HPDE6-E6E7 (cell line): ENCODE data around the gene SLC8A1.

Experiments used
- DNase-seq: peaks from one replicate; pipeline ENCODE4 v3.0.0; 2011; ENCODE audit warnings: missing footprints; ENCODE audit errors: extremely low spot score

The SLC8A1 gene

DNA sequence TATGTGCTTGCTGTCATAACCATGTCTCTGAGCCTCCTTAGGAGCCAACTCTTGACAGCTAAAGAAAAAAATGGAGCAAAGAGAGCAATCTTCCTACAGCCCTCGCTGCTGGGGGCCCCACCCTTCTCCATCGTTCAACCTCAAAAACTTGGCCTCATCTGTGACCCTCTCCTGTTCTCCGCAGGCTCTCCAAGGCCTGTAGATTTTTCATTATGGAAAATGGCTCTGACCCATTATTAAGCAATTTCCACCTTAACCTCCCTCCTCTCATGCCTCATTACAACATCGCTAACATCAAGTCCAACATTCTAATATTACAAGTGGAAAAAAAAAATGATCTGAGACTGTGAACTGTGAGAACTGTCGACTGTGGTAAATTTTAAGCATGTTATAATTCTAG lies 98.7 kb downstream of the SLC8A1 start:
- DNase-seq = no peak

DNA sequence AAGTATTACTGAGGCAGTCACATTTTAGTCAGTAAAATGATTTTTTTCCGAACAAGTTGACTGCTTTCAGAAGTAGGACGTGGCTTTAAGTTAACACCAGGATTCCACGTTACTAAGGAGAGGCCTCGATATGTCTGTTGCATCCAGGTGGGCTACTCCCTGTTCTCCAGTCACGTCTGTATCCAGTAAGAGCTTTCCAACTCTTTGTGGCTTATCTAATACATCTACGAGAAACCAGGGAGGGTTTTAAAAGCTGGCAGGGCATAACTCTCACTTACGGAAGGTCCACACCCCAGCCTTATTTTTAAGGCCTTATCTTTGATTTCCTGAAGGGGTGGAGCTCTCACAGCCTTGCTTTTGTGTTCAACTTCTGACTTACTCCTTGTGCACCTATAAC lies 99.2 kb downstream of the SLC8A1 start:
- no peak for DNase-seq

DNA sequence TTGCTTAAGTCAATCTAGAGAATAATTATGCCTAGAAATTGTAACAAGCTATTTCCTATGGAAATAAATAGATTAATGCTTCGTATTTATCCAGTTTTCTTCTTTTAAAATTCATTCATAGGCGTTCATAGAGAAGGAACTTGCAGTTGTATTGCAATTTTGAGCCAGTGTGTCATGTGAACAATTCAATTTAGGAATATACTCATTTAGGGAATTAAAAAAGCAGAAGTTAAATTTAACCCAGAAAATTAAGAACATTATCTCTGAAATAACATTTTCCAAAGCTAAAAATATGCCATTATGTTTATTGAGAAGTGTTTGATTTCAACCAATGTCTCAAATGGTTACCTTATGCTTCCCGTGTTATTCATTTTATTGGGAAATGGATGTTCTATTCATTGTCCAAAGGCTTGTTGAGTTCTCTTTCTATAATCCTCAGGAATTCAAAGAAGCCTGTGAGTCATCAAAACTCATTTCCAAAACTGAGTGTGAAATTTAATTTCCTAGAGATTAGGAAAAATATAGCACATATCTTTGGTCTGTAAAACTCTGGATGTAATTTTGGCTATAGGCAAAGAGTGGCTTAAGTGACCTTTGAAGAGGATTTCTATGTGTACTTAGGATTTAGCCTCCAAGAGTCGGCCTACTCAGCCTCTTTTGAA lies 99.7 kb downstream of the SLC8A1 start:
- no peak for DNase-seq

DNA sequence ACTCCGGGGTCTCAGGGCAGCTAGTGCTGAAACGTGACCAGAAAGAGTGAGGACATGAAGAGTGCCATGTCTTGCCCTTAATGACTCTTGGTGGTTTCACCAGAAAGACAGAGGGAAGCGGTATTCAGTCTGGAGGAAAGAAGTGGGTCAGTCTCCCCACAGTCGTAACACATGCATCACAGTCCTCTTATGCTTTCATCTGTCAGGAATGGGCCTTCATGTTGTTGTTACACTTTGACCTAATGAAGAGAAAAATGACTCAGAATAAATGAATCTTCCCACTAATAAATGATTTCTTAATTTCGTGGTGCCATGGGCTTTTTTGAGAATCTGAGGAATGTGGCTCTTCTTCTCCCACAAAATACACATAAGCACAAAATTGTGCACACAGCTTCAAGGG lies 103.2 kb downstream of the SLC8A1 start:
- no peak for DNase-seq

DNA sequence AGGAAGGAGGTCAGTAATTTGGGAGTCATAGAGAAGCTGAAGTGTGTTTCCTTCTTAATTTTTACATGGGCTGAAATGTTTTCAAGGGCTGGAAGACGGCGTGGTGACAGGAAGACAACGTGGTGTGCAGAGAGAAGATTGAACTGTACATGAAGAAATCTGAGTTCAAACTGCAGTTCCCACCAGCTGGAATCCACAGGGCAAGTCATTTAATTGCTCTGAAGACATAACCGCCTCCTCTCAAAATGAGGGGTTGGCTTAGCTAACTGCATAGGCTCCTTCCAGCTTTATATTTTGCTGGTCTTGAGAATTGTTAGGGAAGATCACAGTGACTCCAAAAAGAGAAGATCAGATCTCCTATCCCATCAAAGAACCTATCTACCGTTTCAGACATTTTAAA lies 103.9 kb downstream of the SLC8A1 start:
- no peak for DNase-seq

DNA sequence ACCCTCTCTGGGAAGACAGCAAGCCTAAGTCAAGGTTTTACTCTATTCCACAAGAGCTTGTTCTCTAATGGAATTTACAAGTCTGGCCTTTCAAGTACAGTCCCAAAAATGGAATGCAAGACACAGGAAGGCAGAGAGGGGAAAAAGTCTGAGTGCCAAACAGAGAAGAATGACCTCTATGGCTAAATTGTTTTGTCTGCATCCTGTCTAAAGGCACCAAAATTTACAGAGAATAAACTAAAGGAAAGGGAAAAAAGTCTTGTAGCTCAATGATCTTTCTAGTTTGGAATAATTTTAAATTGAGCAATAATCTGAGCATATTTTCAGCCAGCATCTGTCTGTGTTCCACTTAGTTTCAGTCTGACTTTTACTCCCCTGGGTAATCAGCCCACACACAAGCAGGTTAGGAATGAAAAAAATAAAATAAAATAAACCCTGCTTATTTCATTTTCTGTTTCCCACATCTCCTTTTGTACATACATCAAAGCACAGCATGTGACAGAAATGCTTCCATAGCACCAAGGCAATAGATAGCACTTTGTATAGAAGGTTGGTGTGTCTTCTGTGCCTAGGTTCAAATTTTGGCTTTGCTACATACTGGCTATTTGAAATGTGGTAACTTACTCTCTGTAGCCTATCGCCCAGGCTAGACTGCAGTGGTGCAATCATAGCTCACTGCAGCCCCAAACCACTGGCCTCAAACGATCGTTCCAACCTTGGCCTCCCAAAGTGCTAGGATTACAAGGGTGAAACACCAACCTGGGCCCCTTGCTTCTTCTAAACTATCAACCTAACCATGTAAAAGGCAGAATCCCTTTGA lies 105.1 kb downstream of the SLC8A1 start:
- no peak for DNase-seq

DNA sequence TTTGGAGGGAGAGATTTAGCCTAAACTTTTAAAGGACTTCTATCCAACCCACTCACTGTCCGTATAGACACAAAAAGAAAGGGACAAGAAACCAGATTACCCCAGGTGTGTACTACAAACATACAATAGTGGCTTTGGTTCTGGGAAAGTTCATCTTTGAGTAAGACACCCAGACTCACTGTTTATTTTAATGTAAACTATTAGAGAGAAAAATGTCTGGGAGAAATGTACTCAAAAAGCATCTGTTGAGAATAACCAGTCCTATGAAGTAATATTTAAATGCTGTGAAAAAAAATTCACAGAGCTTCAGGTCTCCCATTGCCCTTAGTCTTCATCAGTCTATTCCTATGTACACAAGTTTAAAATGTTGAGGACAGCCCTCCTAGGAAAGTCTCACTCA lies 107.5 kb downstream of the SLC8A1 start:
- DNase-seq = no peak

DNA sequence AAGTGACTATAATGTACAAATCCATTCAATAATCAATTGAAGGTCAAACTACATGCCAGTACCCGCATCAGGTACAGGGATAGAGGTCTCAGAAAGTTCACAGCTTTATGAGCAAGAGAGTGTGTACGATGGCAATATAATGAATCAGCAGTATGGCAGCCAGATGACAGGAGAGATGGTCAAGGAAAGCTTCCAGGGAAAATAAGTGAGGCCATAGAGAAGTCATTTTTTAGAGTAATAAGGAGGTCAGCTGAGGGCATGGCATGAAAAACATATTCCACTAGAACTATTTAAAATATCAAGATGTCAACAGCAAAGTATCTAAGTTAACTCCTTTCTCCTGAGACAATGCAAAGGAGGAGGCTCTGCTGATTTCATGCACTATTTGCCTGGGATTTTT lies 108.0 kb downstream of the SLC8A1 start:
- no peak for DNase-seq

DNA sequence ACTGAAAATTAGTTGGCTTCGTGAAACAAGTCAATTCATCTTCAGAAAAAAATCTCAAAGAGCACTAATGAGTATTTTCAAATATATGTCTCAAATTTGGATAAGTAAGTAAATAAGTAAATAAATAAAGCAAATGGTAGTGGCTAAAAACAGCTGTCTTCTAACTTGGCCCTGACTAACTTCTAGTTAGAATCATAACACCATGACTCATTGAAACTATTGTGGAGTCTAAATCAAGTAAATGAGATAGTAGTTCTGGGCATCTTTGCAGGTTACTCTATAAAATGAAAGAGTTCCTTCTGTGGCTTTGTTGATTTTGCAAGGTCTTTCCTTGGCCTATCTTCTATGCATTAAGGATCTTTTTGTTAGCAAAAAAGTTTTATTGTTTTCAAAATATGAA lies 110.7 kb downstream of the SLC8A1 start:
- DNase-seq = no peak

DNA sequence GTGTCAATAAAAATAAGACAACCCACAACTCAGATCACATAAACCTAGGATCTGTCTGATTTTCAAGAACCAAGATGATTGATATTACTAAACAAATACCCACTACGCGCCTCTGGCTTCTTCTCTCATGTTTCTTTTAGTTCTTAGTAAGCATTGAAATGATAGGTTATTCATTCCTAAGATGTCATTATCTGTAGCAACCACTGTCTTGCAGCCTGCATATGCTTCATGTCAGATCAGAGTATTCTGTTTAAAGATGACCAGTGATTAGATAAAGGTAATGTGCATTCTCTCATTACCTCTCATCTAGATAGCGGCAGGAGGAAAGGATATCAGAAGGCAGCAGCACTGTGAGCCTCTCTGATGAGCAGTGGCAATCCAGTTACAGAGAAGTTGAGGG lies 112.9 kb downstream of the SLC8A1 start:
- DNase-seq = no peak

DNA sequence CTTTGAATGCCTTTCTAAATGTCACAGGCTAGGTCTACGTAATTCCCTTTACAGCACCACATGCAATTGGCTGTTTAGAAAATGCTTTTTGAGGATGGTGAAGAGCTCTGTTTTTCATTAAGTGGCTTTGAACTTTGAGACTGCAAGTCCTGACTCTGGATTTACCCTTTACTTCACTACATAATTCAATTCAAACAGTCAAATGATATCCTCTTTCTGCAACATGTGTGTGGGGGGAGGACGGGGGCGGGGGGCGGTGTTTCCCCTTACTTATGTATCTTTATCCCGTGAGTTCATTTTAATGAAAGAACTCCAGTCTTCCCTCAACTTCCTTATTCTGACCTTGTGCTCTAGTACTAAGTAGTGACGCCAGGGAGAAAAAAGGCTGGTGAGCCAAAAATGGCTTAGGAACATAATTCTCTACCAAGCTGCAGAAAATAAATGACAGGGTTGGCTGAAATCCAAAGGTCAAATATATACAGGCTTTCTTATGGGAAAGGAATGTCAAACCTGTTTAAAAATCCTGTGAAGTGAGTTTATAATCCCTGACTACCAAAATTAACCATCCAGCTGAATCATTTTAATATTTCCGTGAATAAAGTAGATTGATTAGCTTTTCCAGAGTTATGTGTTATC lies 119.6 kb downstream of the SLC8A1 start:
- peak; percentile 20 for DNase-seq

DNA sequence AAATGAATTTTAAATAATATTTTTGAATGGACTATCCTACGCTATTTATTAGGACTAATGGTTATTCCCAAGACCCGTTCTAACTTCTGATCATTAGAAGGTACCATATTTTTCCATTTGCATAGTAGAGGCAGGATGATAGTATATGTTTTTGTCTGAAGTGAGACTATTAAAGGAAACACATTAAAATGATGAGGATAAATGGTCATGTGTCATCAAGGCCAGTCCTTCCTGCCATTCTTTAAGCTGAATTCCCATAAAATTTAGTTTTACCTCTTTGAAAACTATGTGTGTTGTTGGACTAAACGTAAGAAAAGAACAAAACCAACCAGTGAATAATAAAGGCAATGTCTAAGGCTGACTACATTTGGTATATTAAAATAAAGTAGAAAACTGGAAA lies 121.8 kb downstream of the SLC8A1 start:
- no peak for DNase-seq

DNA sequence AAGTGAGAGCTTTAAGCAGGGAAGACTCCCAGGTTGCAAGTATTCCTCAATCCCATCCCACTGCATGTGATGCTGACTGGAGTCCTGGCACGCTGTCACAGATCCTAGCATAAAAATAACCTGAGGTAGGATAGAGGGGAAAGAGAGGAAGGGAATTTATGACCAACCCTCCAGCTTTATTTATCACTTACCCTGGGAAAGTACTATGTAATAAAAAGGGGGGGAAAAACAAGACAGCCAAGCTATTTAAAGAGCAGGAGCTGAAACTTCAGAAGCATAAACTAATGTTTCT lies 122.2 kb downstream of the SLC8A1 start:
- no peak for DNase-seq

DNA sequence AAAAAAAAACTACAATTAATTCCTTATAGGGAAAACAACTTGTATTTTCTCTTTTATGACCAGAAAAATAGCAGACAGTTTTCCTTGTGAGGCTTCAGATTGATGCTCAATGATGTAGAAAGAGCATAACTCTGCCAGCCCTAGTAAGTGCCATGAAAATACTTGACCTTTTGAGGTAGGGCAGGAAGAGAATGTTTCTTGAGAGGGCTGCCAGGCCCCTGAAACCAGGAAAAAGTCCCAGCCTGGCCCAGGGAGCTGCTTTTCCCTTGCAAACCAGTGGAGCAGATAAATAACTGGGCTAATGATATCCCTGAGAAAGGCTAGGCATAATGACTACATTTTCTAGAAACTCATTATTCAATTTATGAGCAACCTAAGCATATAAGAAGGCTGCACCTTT lies 126.8 kb downstream of the SLC8A1 start:
- DNase-seq = no peak

DNA sequence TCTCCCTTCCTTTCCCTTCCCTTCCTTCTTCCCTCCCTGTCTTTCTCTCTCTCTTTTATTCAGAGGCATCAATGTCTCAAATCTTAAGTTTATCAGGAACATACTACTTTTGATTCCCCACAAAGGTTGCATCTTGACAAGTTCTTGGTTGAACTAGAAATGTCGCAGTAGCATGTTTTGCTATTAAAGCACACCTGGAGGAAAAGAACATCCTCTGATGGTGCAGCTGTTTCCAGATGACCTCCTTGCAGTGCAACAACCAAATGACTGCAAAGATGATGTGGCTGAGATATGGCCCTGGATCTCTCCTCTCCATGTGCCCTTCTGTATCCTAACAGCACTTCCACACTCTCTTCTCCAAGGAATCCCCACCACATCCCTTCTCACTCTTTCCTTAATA lies 127.2 kb downstream of the SLC8A1 start:
- no peak for DNase-seq

DNA sequence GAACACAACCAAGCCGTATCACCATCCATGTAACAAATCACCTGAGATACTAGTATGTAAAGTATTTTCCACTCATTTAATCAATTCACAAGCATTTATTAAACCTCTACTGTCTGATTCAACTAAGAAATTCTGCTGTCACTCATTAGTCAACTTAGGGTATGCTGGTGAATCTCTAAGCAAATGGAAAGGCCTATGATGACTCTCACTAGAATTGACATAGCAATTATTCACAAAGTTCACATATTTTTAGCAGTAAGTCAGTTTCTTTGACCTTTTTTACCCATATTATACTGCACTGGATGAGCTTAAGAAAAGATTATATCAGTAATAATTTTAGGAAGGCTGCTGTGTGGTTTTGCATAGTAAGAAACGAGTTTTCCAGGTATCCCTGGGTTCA lies 130.1 kb downstream of the SLC8A1 start:
- no peak for DNase-seq

DNA sequence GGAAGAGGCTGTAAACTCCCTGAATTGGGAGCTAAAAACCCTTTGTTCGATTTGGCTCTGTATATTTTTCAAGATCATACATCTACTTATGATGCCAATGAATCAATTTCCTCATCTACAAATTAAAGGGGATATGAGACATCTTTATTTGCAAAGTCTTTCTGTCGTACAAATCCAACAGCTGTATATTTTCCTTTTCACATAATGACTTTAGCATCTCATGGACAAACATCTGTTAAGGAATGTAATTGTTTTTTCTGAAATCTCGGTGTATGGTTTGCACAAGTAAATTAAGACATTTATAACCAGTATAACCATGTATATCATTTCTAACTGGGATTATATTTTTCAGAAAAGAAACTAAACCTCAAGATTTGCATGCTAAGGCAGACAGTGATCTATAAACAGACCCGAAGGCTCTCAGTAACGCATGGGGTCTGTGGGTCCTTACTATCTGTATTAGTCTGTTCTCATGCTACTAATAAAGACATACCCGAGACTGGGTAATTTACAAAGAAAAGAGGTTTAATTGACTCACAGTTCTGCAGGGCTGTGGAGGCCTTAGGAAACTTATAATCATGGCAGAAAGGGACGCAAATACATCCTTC lies 130.8 kb downstream of the SLC8A1 start:
- no peak for DNase-seq

DNA sequence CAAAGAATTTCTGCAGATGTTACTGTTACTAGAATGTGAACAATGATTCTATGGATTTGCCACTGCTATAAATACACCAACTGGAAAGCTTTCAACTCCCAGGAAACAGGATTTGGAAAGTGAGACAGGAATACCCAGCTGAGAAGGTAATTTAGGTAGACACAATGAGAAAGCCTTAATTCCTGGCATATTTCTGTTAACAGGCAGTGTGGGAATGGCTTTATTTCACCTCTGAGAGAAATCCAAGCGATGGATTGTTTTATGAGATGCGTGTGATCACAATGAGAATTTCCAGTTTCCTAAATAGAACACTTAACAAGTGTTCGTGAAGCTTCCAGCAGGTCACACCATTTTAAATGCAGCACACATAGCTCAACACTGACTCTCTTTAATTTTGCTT lies 133.0 kb downstream of the SLC8A1 start:
- DNase-seq = no peak

DNA sequence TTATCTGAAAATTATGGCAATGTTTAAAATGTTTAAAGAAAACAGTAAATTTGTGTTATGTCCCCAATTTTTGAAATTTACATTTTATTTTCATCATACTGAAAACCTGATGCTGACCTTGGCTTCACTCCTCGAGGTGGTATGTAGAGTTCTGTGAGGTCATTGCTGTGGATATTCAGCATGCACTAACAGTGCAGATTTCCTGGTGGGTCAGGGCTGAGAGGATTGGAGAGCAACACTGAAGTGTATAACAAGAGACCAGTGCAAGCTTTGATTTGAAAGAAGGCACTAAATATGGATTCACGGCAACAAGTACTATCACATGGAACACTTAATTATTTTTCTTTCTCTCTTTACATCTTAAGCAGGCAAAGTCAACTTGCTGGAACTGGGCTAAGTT lies 134.1 kb downstream of the SLC8A1 start:
- DNase-seq = no peak

DNA sequence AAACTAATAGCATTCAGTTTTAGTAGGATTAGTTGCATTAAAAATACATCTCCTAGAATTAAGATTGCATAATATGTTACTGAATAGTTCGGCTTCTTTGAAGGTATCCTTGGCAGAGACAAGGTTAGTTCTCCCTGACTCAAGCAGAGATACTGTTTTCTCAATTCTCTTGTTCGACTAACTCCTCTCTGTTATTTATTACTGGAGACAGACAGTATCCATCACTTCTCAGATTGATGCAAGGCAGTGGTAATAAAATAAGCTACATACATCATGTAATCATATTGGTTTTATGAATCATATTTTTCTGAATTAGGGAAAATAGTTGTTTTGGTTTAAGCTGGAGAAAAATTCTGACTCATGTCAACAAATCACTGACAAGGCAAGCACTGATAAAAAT lies 134.8 kb downstream of the SLC8A1 start:
- DNase-seq = no peak

DNA sequence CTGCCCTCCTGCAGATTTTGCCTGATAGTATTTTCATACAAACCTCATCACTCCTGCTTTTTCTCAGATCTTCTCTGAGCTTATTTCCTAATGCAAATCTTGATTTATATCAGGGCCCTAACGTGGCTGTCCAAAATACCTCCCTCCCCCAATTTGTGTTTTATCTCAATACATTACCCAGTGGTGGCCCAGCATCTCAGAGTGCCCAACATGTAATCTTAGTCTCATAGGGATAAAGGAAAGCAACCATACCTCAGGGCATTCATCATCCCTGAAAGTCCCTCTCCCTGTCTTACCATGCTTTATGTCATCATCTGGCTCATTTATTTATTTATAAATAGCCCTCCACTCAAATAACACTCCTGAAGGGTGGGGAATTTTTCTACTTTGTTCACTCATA lies 135.3 kb downstream of the SLC8A1 start:
- DNase-seq = no peak

DNA sequence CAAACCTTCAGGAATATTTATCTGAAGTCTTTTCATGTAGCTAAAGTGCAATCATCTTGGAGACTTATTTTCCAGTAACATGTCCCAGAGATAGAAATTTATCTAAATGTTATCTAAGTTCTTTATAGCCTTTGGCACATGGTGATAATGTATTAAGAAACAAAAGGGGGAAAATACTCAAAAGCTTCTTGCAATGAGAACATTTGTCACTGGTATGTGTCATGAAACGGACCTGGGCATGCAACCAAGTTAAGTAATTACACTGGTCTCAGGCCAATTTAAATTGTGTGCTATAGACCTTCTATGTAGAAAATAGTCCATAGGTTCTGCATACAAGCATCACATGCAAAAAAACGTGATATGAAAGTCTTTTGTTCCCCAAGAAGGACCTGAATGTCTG lies 136.2 kb downstream of the SLC8A1 start:
- DNase-seq = no peak

DNA sequence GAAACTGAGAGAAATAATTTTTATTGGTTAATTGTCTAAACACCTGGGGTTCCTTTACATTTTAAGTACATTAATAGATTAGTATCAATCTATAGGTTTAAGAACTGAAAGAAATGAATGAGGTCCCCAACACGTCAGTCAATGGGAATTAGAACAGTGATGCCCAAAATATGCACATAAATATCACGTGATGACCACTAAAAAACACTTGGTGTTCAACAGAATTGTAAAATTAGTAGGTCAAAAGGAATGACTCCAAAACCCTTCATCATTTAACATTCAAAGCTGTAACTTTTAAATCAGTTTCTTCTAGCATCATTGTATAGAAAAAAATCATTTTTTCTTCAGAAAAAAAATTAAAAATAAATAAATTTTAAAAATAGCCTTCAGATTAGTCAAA lies 140.9 kb downstream of the SLC8A1 start:
- no peak for DNase-seq
